Brain microvascular endothelial cell (primary cell): Measurements from ENCODE around the gene TMEM130.
"Not testable (repeated sequence)": the region's sequence is repeated elsewhere in the genome, so short reads cannot be mapped to it uniquely, and the experiment has no call there.

Source experiments
- DNase-seq: peaks from one replicate; pipeline ENCODE4 v3.0.0-alpha.2; 2020
- H3K27ac ChIP-seq: fragments of 250-450 bp; sonication (Bioruptor Pico); 2 replicates; pipeline ENCODE4 v1.5.1; 2020; ENCODE audit warnings: mild to moderate bottlenecking, moderate library complexity
- H3K27me3 ChIP-seq: fragments of 250-450 bp; sonication (Bioruptor Pico); replicated peaks from 2 replicates; pipeline ENCODE4 v1.5.1; 2020; ENCODE audit warnings: mild to moderate bottlenecking
- H3K36me3 ChIP-seq: fragments of 250-450 bp; sonication (Bioruptor Pico); replicated peaks from 2 replicates; pipeline ENCODE4 v1.5.1; 2020; ENCODE audit warnings: mild to moderate bottlenecking
- H3K4me3 ChIP-seq: 2 replicates; pipeline ENCODE4 v1.5.1; 2011; ENCODE audit warnings: low read depth, mild to moderate bottlenecking, control low read depth, low read length, moderate library complexity
- CTCF ChIP-seq: IDR thresholded peaks from 2 replicates; pipeline ENCODE4 v1.5.1; 2011; ENCODE audit warnings: low read depth, mild to moderate bottlenecking, moderate library complexity, low read length, control low read depth, inconsistent platforms; ENCODE audit errors: missing control alignments
- in situ Hi-C: cut with HindIII; loops from 2 replicates; pipeline ENCODE4 v1.10.0; 2017; ENCODE audit warnings: low sequenced_read_pairs, low pct_ligation_motif_present

The TMEM130 gene

DNA sequence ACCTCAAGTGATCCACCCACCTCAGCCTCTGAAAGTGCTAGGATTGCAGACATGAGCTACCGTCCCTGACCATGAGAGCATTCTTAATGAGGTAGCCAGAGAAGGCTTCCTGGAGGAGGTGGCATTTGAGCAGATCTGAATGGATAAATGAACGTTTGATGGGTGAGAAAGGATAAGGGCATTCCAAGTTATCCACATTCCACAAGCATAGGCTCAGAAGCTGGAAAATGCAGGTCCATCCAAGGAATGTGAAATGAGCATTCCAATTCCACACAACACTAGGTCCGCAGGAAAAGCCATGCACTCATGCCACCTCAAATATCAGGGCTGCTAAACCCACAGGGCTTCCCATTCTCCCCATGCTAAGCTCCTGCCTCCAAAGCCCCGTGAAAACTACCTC lies 17.0 kb downstream of the TMEM130 start:
- DNase-seq: no peak
- in situ Hi-C loops: loop anchor here (25.0 kb wide), 1 partner anchor 566 kb away; the partner anchor contains the start of gene BRI3
- Histone ChIP-seq H3K27me3 (no peaks in the 10 kb centered on the region), H3K4me3 (no peak overlapping the region), H3K27ac (no peak overlapping the region), H3K36me3 (no peaks in the 10 kb centered on the region)
- no peak for TF ChIP-seq CTCF

GRCh38 chr7:98848918-98849317 lies 20.9 kb downstream of the TMEM130 start:
- H3K36me3 ChIP-seq: no peaks in the 10 kb centered on the region
- in situ Hi-C loops: no loop called here
- no peak for TF ChIP-seq CTCF
- no peak overlapping the region for H3K27ac ChIP-seq
- no peak overlapping the region for H3K4me3 ChIP-seq
- no peak for DNase-seq
- H3K27me3 ChIP-seq: no peaks in the 10 kb centered on the region

DNA sequence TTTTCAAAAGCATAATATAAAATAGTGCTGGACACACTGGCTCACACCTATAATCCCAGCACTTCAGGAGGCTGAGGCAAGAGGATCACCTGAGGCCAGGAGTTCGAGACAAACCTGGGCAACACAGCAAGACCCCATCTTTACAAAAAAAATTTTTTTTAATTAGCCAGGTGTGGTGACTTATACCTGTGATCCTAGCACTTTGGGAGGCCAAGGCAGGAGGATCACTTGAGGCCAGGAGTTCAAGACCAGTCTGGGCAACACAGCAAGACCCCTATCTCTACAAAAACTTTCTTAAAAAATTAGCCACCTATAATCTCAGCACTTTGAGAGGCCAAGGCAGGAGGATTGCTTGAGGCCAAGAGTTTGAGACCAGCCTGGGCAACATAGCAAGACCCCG lies 27.3 kb downstream of the TMEM130 start:
- DNase-seq, H3K27me3 ChIP-seq, H3K4me3 ChIP-seq, H3K27ac ChIP-seq, H3K36me3 ChIP-seq, in situ Hi-C loops: not testable (repeated sequence)

DNA sequence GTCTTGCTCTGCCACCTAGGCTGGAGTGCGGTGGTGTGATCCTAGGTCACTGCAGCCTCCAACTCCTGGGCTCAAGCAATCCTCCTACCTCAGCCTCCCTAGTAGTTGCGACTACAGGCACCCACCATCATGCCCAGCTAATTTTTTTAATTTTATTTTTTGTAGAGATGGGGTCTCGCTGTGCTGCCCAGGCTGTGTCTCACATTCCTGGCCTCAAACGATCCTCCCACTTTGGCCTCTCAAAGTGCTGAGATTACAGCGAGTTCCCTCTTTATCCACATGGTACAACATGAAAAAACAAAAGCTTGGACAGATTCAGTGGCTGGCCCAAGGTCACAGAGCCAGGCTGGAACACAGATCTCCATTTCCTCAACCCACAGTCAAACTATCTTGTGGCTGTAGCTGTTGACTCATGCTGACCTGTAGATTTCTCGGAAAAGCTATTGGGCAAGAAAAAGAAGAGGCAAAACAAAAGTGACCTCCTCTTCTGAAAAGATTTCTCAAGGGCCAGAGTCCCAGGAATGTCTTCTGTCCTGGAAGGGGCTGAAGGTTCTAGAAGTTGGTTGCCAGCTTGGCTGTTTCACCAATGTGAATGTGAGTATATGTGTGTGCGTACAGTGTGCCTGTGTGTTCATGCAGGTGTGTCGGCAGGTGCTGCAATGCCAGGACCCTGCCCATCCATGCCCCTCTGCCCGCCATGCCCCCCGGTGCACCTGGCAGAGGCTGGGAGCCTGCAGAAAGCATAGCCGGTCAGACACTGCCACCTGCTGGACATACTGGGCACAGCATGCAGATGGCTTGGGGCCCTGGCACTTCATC lies 28.4 kb downstream of the TMEM130 start:
- Histone ChIP-seq H3K27me3 (no peaks in the 10 kb centered on the region), H3K36me3 (no peaks in the 10 kb centered on the region), H3K4me3 (no peak overlapping the region), H3K27ac (no peak overlapping the region)
- peak; percentile 58 for DNase-seq
- peak; percentile 97 for TF ChIP-seq CTCF
- in situ Hi-C loops: no loop called here

- no peak overlapping the region for H3K4me3 ChIP-seq
- no peak for TF ChIP-seq CTCF
- no peak for DNase-seq
- H3K27me3 ChIP-seq: no peaks in the 10 kb centered on the region
- H3K27ac ChIP-seq: no peak overlapping the region
- in situ Hi-C loops: no loop called here
- no peaks in the 10 kb centered on the region for H3K36me3 ChIP-seq
Measured at GRCh38 chr7:98840722-98841121, 29.1 kb downstream of the TMEM130 start.

DNA sequence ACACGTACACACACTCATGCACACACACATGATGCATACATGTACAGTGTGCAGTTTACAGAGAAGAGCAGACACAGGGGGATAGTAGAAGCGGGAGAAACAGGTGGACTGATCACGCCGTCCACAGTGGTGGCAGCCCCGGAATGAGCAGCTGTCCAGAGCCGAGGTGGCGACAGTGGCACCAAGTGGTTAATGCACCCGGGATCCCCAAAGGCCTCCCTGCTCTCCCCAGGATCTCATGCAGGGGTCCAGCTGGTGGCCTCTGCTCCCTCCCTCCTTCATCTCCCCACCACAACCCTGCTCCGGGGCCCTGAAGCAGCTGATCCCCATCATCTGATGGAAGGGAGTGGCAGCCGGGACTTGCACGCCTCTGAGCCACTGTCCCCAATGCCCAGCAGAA lies 29.7 kb downstream of the TMEM130 start:
- Histone ChIP-seq H3K27ac (no peak overlapping the region), H3K4me3 (no peak overlapping the region), H3K27me3 (no peaks in the 10 kb centered on the region), H3K36me3 (no peaks in the 10 kb centered on the region)
- DNase-seq: no peak
- in situ Hi-C loops: no loop called here
- TF ChIP-seq CTCF: no peak
